H1 (cell line): ENCODE measurements around the gene AMPD1. TPM values are rescaled to one million over a fixed set of nuclear protein-coding genes. Genes with fewer than 3 reads are reported as not detected.

Source experiments
- CTCF ChIA-PET: fragments of 300-600 bp; sonication (Branson Sonifier 250); formaldehyde crosslinking; loops from one replicate; lab custom pipeline; 2021; ENCODE audit not compliant: partially characterized antibody; lab: Charles Lee
- POLR2A ChIA-PET: fragments of 300-600 bp; sonication (Branson Sonifier 250); formaldehyde crosslinking; loops from one replicate; lab custom pipeline; 2021; ENCODE audit warnings: inconsistent platforms; ENCODE audit not compliant: partially characterized antibody; lab: Charles Lee
- DNase-seq, 2 experiments: peaks; one replicate each; pipeline versions ENCODE4 v3.0.0 to v3.0.0-alpha.2; 2010 to 2022; ENCODE audit warnings: low spot score in 2 of 2, low read depth in 1 of 2, mixed read lengths in 1 of 2
- FAIRE-seq: peaks from 2 replicates; lab custom pipeline; 2011; peaks lifted over from hg19 to GRCh38; lab: Jason Lieb, UNC
- H2AFZ ChIP-seq: 2 replicates; pipeline ENCODE4 v1.8.1; 2012; ENCODE audit warnings: low read length, inconsistent platforms
- H2AK5ac ChIP-seq: 2 replicates; pipeline ENCODE4 v1.6.1; 2013; ENCODE audit warnings: low read depth, low read length
- H2BK120ac ChIP-seq: replicated peaks from 2 replicates; pipeline ENCODE3; 2013; ENCODE audit warnings: low read depth, low read length, inconsistent platforms
- H2BK12ac ChIP-seq: 2 replicates; pipeline ENCODE4 v1.6.1; 2013; ENCODE audit warnings: low read depth, low read length
- H2BK15ac ChIP-seq: 2 replicates; pipeline ENCODE4 v1.6.1; 2013; ENCODE audit warnings: low read length
- H2BK20ac ChIP-seq: 2 replicates; pipeline ENCODE4 v1.6.1; 2013; ENCODE audit warnings: low read length
- H2BK5ac ChIP-seq: 2 replicates; pipeline ENCODE4 v1.6.1; 2013; ENCODE audit warnings: low read depth, low read length
- H3K14ac ChIP-seq: 2 replicates; pipeline ENCODE4 v1.6.1; 2013; ENCODE audit warnings: inconsistent platforms; ENCODE audit not compliant: insufficient read length
- H3K18ac ChIP-seq: 2 replicates; pipeline ENCODE4 v1.6.1; 2013; ENCODE audit warnings: low read length; ENCODE audit errors: extremely low read depth
- H3K23ac ChIP-seq: 2 replicates; pipeline ENCODE4 v1.6.1; 2013; ENCODE audit warnings: inconsistent platforms; ENCODE audit not compliant: insufficient read length
- H3K23me2 ChIP-seq: 2 replicates; pipeline ENCODE4 v1.6.1; 2013; ENCODE audit warnings: low read depth, low read length
- H3K27ac ChIP-seq: 2 replicates; pipeline ENCODE4 v1.6.1; 2011; ENCODE audit warnings: low read depth, low read length, inconsistent platforms
- H3K27me3 ChIP-seq, 4 experiments: replicated peaks in 1 of 4; 1 replicate in 1 of 4; 2 replicates in 3 of 4; pipeline versions ENCODE4 v1.6.1 to v1.8.1; 2011 to 2013; ENCODE audit warnings: low read length in 3 of 4, mild to moderate bottlenecking in 3 of 4, inconsistent platforms in 2 of 4, mixed read lengths in 2 of 4, moderate library complexity in 1 of 4; ENCODE audit not compliant: control insufficient read depth in 3 of 4, insufficient read depth in 3 of 4; ENCODE audit errors: extremely low read depth in 1 of 4
- H3K36me3 ChIP-seq, 4 experiments: 2 replicates each; pipeline versions ENCODE4 v1.6.1 to v1.8.1; 2011 to 2013; ENCODE audit warnings: mild to moderate bottlenecking in 4 of 4, low read length in 3 of 4, moderate library complexity in 2 of 4, control low read depth in 1 of 4, inconsistent platforms in 1 of 4; ENCODE audit not compliant: insufficient read depth in 4 of 4, control insufficient read depth in 2 of 4
- H3K4ac ChIP-seq: replicated peaks from 2 replicates; pipeline ENCODE3; 2013; ENCODE audit warnings: low read length, low read depth, mixed read lengths, inconsistent platforms; ENCODE audit not compliant: insufficient read length
- H3K4me1 ChIP-seq, 4 experiments: replicated peaks in 1 of 4; 1 replicate in 1 of 4; 2 replicates in 3 of 4; pipeline versions ENCODE4 v1.6.1 to v1.8.1; 2011 to 2013; ENCODE audit warnings: low read length in 3 of 4, inconsistent platforms in 2 of 4, mixed read lengths in 1 of 4; ENCODE audit not compliant: insufficient read depth in 4 of 4, control insufficient read depth in 3 of 4
- H3K4me2 ChIP-seq, 2 experiments: 2 replicates each; pipeline versions ENCODE4 v1.6.1 to v1.8.1; 2011 to 2013; ENCODE audit warnings: low read depth in 2 of 2, low read length in 2 of 2, control low read depth in 1 of 2, inconsistent platforms in 1 of 2, mild to moderate bottlenecking in 1 of 2; ENCODE audit not compliant: insufficient read depth in 1 of 2
- H3K4me3 ChIP-seq, 4 experiments: fragments of 200-600, 300-600 bp in 1 of 4; sonication (generic), shearing (Covaris generic), sonication (Bioruptor Twin) in 1 of 4; 2 replicates each; pipeline versions ENCODE4 v1.5.1 to v1.8.1; 2011 to 2016; ENCODE audit warnings: low read length in 4 of 4, low read depth in 3 of 4, control low read depth in 2 of 4, inconsistent platforms in 2 of 4, mild to moderate bottlenecking in 2 of 4, mixed read lengths in 1 of 4, moderate library complexity in 1 of 4; ENCODE audit not compliant: insufficient read depth in 2 of 4; ENCODE audit errors: extremely low read depth in 1 of 4
- H3K56ac ChIP-seq: replicated peaks from 2 replicates; pipeline ENCODE3; 2013; ENCODE audit warnings: low read depth, mild to moderate bottlenecking, mixed read lengths, low read length, inconsistent platforms; ENCODE audit not compliant: insufficient read length
- H3K79me1 ChIP-seq: 2 replicates; pipeline ENCODE4 v1.6.1; 2013; ENCODE audit warnings: low read depth, low read length, control low read depth
- H3K79me2 ChIP-seq, 2 experiments: 2 replicates each; pipeline versions ENCODE4 v1.6.1 to v1.8.1; 2012 to 2013; ENCODE audit warnings: low read length in 2 of 2, mild to moderate bottlenecking in 2 of 2, inconsistent platforms in 1 of 2; ENCODE audit not compliant: insufficient read depth in 2 of 2, control insufficient read depth in 1 of 2
- H3K9ac ChIP-seq, 4 experiments: replicated peaks in 1 of 4; 1 replicate in 1 of 4; 2 replicates in 3 of 4; pipeline versions ENCODE4 v1.6.1 to v1.8.1; 2011 to 2013; ENCODE audit warnings: low read depth in 3 of 4, low read length in 3 of 4, control low read depth in 2 of 4, mild to moderate bottlenecking in 2 of 4, moderate library complexity in 2 of 4, inconsistent platforms in 1 of 4; ENCODE audit errors: extremely low read depth in 1 of 4
- H3K9me3 ChIP-seq, 2 experiments: 2 replicates each; pipeline versions ENCODE4 v1.6.1 to v1.8.1; 2012 to 2013; ENCODE audit warnings: mild to moderate bottlenecking in 2 of 2, moderate library complexity in 2 of 2, control low read depth in 1 of 2, inconsistent platforms in 1 of 2, low read depth in 1 of 2, low read length in 1 of 2, mixed read lengths in 1 of 2; ENCODE audit not compliant: insufficient read depth in 2 of 2
- H4K20me1 ChIP-seq, 2 experiments: replicated peaks in 1 of 2; 2 replicates each; pipeline versions ENCODE3 to v1.8.1; 2011 to 2013; ENCODE audit warnings: inconsistent platforms in 2 of 2, low read length in 2 of 2, mild to moderate bottlenecking in 1 of 2; ENCODE audit not compliant: insufficient read depth in 2 of 2, control insufficient read depth in 1 of 2
- H4K5ac ChIP-seq: 2 replicates; pipeline ENCODE4 v1.6.1; 2013; ENCODE audit warnings: low read length, low read depth, mixed read lengths, inconsistent platforms; ENCODE audit not compliant: insufficient read length
- H4K8ac ChIP-seq: 2 replicates; pipeline ENCODE4 v1.8.0; 2013; ENCODE audit warnings: mild to moderate bottlenecking, moderate library complexity, low read length, inconsistent platforms; ENCODE audit not compliant: insufficient read depth; ENCODE audit errors: extremely low read depth
- H4K91ac ChIP-seq: replicated peaks from 2 replicates; pipeline ENCODE3; 2013; ENCODE audit warnings: low read length, mixed read lengths, inconsistent platforms; ENCODE audit not compliant: insufficient read length
- BACH1 ChIP-seq: IDR thresholded peaks from 2 replicates; pipeline ENCODE4 v1.6.1; 2012; ENCODE audit warnings: low read length, improper control_type of control experiment
- GTF2F1 ChIP-seq: IDR thresholded peaks from 2 replicates; pipeline ENCODE4 v1.6.1; 2012; ENCODE audit warnings: low read depth, low read length, improper control_type of control experiment, borderline replicate concordance
- JUN ChIP-seq: IDR thresholded peaks from 2 replicates; pipeline ENCODE4 v1.6.1; 2011; ENCODE audit warnings: low read depth, mild to moderate bottlenecking, improper control_type of control experiment, low read length
- KDM1A ChIP-seq: fragments of 200-600, 300-600 bp; sonication (generic); IDR thresholded peaks from 2 replicates; pipeline ENCODE4 v1.7.1; 2016; ENCODE audit warnings: mild to moderate bottlenecking, low read length, borderline replicate concordance
- KDM4A ChIP-seq: IDR thresholded peaks from one replicate; pipeline ENCODE4 v1.7.1; 2012; ENCODE audit warnings: low read depth, mild to moderate bottlenecking, moderate library complexity, low read length, inconsistent platforms; ENCODE audit not compliant: severe bottlenecking
- PHF8 ChIP-seq: fragments of 200-600 bp; sonication (generic); conservative IDR thresholded peaks from 2 replicates; pipeline ENCODE4 v1.7.1; 2012; ENCODE audit warnings: low read depth, mild to moderate bottlenecking, inconsistent platforms, low read length, moderate library complexity
- POLR2AphosphoS5 ChIP-seq: IDR thresholded peaks from 2 replicates; pipeline ENCODE4 v1.6.1; 2011; ENCODE audit warnings: low read depth, low read length
- RNF2 ChIP-seq: fragments of 200-900, 300-1000 bp; sonication (generic); IDR thresholded peaks from 2 replicates; pipeline ENCODE4 v1.7.1; 2016; ENCODE audit warnings: borderline replicate concordance, low read depth, mild to moderate bottlenecking, antibody characterized with exemption, low read length; ENCODE audit not compliant: poor library complexity, severe bottlenecking; ENCODE audit errors: missing control alignments
- SP1 ChIP-seq: IDR thresholded peaks from 2 replicates; pipeline ENCODE4 v1.6.1; 2011; ENCODE audit warnings: low read depth, low read length
- SP2 ChIP-seq: IDR thresholded peaks from 2 replicates; pipeline ENCODE4 v1.6.1; 2012; ENCODE audit warnings: mild to moderate bottlenecking, low read length, inconsistent platforms
- TAF1 ChIP-seq: IDR thresholded peaks from 2 replicates; pipeline ENCODE4 v1.6.1; 2011; ENCODE audit warnings: mild to moderate bottlenecking, low read depth, low read length
- TEAD4 ChIP-seq: IDR thresholded peaks from 2 replicates; pipeline ENCODE4 v1.6.1; 2012; ENCODE audit warnings: low read depth, low read length, inconsistent platforms, mixed read lengths
- WGBS, 2 experiments: shearing (Covaris generic) in 1 of 2; methylation state at CpG; one replicate each; pipeline versions ENCODE4 v1.1.6 to v1.1.7; 2013 to 2015; ENCODE audit warnings: low lambda C conversion rate in 2 of 2, mixed read lengths in 2 of 2, inconsistent platforms in 1 of 2, low coverage in 1 of 2, missing lambda C conversion rate in 1 of 2; ENCODE audit not compliant: insufficient replicate concordance in 2 of 2, insufficient coverage in 1 of 2, insufficient read length in 1 of 2; ENCODE audit errors: extremely low coverage in 1 of 2, missing lambda C conversion rate in 1 of 2; 5-methylcytosine and 5-hydroxymethylcytosine counted together
- long read RNA-seq, 2 experiments: library from RNA in 1 of 2; library from capped mRNA in 1 of 2; stranded (forward); transcript quantifications; one replicate each; pipeline ENCODE4 v2.0.0, GENCODE V29; 2021; ENCODE audit warnings: inconsistent platforms in 1 of 2
- polyA minus RNA-seq, 3 experiments: library from RNA; depleted of rRNA, polyadenylated mRNA; stranded (reverse); fragments of >200 nt; gene quantifications; 1 replicate in 2 of 3; 2 replicates in 1 of 3; pipeline ENCODE4 v1.2.3, GENCODE V29; 2011
- polyA plus RNA-seq, 7 experiments: library from polyadenylated mRNA; depleted of rRNA in 3 of 7; stranded (reverse) in 5 of 7; unstranded in 2 of 7; fragments of >200 nt in 5 of 7; fragments of 200-250 nt in 2 of 7; gene quantifications; 1 replicate in 5 of 7; 2 replicates in 1 of 7; 4 replicates in 1 of 7; pipeline versions ENCODE4 v1.2.1 to v1.2.3, GENCODE V29; 2011 to 2013; ENCODE audit warnings: missing spikeins in 2 of 7, mixed read lengths in 2 of 7
- total RNA-seq: library from RNA; stranded (reverse); fragmentation: NEBNext Ultra II Directional; extraction: Animal tissue kit (Norgen Biotek cat#: 25700); gene quantifications from 2 replicates; pipeline ENCODE4 v1.2.1, GENCODE V29; 2021

Gene AMPD1
- total RNA-seq (not detected in 2 replicates), polyA plus RNA-seq (2011; rRNA removed) (not detected in 2 replicates), polyA minus RNA-seq (2011; rRNA and poly(A)+ RNA removed) (not detected in 2 replicates)
- polyA plus RNA-seq (2011; cell fraction: cytosol; rRNA removed): not detected
- polyA plus RNA-seq (2011; cell fraction: nucleus; rRNA removed): not detected
- not detected in 4 replicates for polyA plus RNA-seq (2012, experiment 1 of 2)
- not detected for polyA plus RNA-seq (2012, experiment 2 of 2)
- polyA plus RNA-seq (2013, experiment 1 of 2): not detected
- not detected for polyA plus RNA-seq (2013, experiment 2 of 2)
- not detected for polyA minus RNA-seq (2011; cell fraction: cytosol; rRNA and poly(A)+ RNA removed)
- polyA minus RNA-seq (2011; cell fraction: nucleus; rRNA and poly(A)+ RNA removed): not detected
- long read RNA-seq, experiment 1: 0 reads
- long read RNA-seq, experiment 2: 0 reads

DNA sequence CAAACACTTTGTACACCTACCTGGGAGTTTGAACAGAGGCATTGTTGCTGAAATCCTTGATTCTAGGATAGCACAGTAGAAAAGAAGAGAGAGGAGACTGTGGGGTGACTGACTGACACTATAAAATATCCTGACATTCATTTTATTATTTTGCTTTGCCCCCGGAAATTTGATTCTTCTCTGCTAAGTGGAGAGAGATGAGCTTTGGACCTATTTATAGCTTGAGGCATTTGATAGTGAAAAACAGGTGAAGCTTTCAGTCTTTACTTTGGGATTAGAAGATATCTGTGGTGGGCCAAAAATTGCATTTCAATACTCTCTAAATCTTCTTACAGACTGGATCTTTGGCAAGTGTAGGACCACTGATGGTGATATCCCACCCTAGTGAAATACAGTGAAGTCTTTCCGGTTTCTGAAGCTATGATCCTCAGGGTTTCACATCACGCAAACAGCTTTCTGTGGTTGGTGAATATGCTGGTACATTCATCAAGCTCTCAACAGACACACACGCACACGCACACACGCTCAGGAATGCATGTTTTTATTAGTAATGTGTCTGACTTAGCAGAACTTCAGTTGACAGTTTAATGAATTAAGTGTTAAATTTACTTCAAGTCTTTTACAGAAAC lies at the start of gene AMPD1:
Gene AMPD1, minus strand, starts transcription at position 117 of the 629 bp plus-strand sequence. Its CDS starts 75 bp downstream, at position 42.
- Histone ChIP-seq H4K20me1 (no peaks in the 10 kb centered on the region), H3K36me3 (no peaks in the 10 kb centered on the region), H4K91ac (no peak within 1 kb of the TSS), H2BK12ac (no peak within 1 kb of the TSS), H4K8ac (no peak within 1 kb of the TSS), H3K79me1 (no peaks in the 10 kb centered on the region), H2AK5ac (no peak within 1 kb of the TSS), H3K18ac (no peak within 1 kb of the TSS), H3K14ac (no peak within 1 kb of the TSS), H2BK120ac (no peak within 1 kb of the TSS), H3K9me3 (no peaks in the 10 kb centered on the region), H3K56ac (no peak within 1 kb of the TSS), H3K4me3 (no peak within 1 kb of the TSS), H4K5ac (no peak within 1 kb of the TSS), H3K23ac (no peak within 1 kb of the TSS), H3K4ac (no peak within 1 kb of the TSS), H2BK5ac (no peak within 1 kb of the TSS), H3K79me2 (no peaks in the 10 kb centered on the region), H3K4me1 (no peaks in the 10 kb centered on the region), H2AFZ (no peak within 1 kb of the TSS), H3K27me3 (no peaks in the 10 kb centered on the region), H3K9ac (no peak within 1 kb of the TSS), H2BK20ac (no peak within 1 kb of the TSS), H3K4me2 (no peak within 1 kb of the TSS), H3K27ac (no peak within 1 kb of the TSS), H2BK15ac (no peak within 1 kb of the TSS), H3K23me2 (no peaks in the 10 kb centered on the region)
- 88% methylated on average over 6 of the region's 6 CpGs; no CpG with 5 or more reads in 1 of the 2 experiments for WGBS, 2 experiments
- DNase-seq (no peak), FAIRE-seq (no peak)
- POLR2A ChIA-PET: interaction anchor here (1.0 to 3.4 kb wide), 3 partner anchors 16 to 20 kb away, joined by 4 to 10 read pairs (median 4); no protein-coding TSS in a partner anchor
- CTCF ChIA-PET: interaction anchor here (0.9 to 1.7 kb wide), 3 partner anchors 10 to 418 kb away, joined by 3 read pairs; partner anchors contain the start of gene NRAS
- TF ChIP-seq BACH1: no peak
- no peak for TF ChIP-seq SP2
- no peak for TF ChIP-seq PHF8
- TF ChIP-seq KDM4A: no peak
- no peak for TF ChIP-seq TAF1
- no peak for TF ChIP-seq GTF2F1
- TF ChIP-seq TEAD4: no peak
- no peak for TF ChIP-seq KDM1A
- no peak for TF ChIP-seq SP1
- TF ChIP-seq JUN: no peak
- no peak for TF ChIP-seq POLR2AphosphoS5
- no peak for TF ChIP-seq RNF2
